HG03039 (cell line): ENCODE data around the gene NEGR1.
A peak's percentile ranks its signal among the peaks of the same experiment; 100 is the strongest.

Experiments used
- ATAC-seq: cut with Tn5 transposase; IDR thresholded peaks from one replicate; pipeline ENCODE4 v1.9.1; 2021; ENCODE audit warnings: mild to moderate bottlenecking, moderate library complexity; ENCODE audit not compliant: unreplicated experiment

NEGR1 gene

GRCh38 chr1:72051538-72051937 is 230.8 kb downstream of the NEGR1 start:
- no peak for ATAC-seq

- ATAC-seq: no peak
Observed at GRCh38 chr1:72050551-72050950, 231.8 kb downstream of the NEGR1 start.

GRCh38 chr1:72037745-72038343 is 244.5 kb downstream of the NEGR1 start:
- ATAC-seq: peak; percentile 59

- no peak for ATAC-seq
Observed at GRCh38 chr1:72034827-72035226, 247.5 kb downstream of the NEGR1 start.

- no peak for ATAC-seq
Observed at GRCh38 chr1:72023063-72023930, 259.0 kb downstream of the NEGR1 start.

GRCh38 chr1:72018562-72018961 is 263.8 kb downstream of the NEGR1 start:
- no peak for ATAC-seq

- ATAC-seq: no peak
Observed at GRCh38 chr1:72015006-72015405, 267.3 kb downstream of the NEGR1 start.

GRCh38 chr1:72013161-72013560 is 269.2 kb downstream of the NEGR1 start:
- ATAC-seq: no peak

- no peak for ATAC-seq
Observed at GRCh38 chr1:72011721-72012120, 270.6 kb downstream of the NEGR1 start.

GRCh38 chr1:72010094-72010431 is 272.3 kb downstream of the NEGR1 start:
- no peak for ATAC-seq

- no peak for ATAC-seq
Observed at GRCh38 chr1:72009173-72010093, 272.9 kb downstream of the NEGR1 start.

GRCh38 chr1:72007312-72007711 is 275.0 kb downstream of the NEGR1 start:
- ATAC-seq: no peak

GRCh38 chr1:72006092-72006491 is 276.2 kb downstream of the NEGR1 start:
- no peak for ATAC-seq

GRCh38 chr1:72003092-72003491 is 279.2 kb downstream of the NEGR1 start:
- no peak for ATAC-seq

GRCh38 chr1:72000809-72001208 is 281.5 kb downstream of the NEGR1 start:
- ATAC-seq: no peak

- ATAC-seq: no peak
Observed at GRCh38 chr1:71994646-71995045, 287.7 kb downstream of the NEGR1 start.

- no peak for ATAC-seq
Observed at GRCh38 chr1:71987181-71987580, 295.2 kb downstream of the NEGR1 start.

GRCh38 chr1:71986160-71986559 is 296.2 kb downstream of the NEGR1 start:
- no peak for ATAC-seq

- no peak for ATAC-seq
Observed at GRCh38 chr1:71980556-71980955, 301.8 kb downstream of the NEGR1 start.

- no peak for ATAC-seq
Observed at GRCh38 chr1:71979882-71980281, 302.5 kb downstream of the NEGR1 start.

- peak; percentile 72 for ATAC-seq
Observed at GRCh38 chr1:71967670-71968069, 314.7 kb downstream of the NEGR1 start.
